Adipose tissue (tissue), 3 donors: ENCODE results near the gene YAP1. TPM values are rescaled to one million over a fixed set of nuclear protein-coding genes. Genes with fewer than 3 reads are reported as not detected.

Experiments
- H3K27ac ChIP-seq: one replicate; pipeline ENCODE4 v1.5.1; 2013; ENCODE audit warnings: low read depth, low read length
- WGBS, 3 donors: extraction: QIAGEN DNeasy Blood & Tissue Kit; methylation state at CpG; one replicate each; pipeline ENCODE4 v1.1.7; 2013; 5-methylcytosine and 5-hydroxymethylcytosine counted together
- polyA plus RNA-seq, 3 donors: library from polyadenylated mRNA; stranded (reverse); fragments of 200-250 nt; gene quantifications; one replicate each; pipeline ENCODE4 v1.2.3, GENCODE V29; 2013
- donor health status: healthy with polysubstance abuse.
- donor health status: Bipolar disorder and iron deficiency.
- donor health status: healthy.

The YAP1 gene
- polyA plus RNA-seq, 3 donors = 10.8 to 53.1 (median 36.2) TPM

DNA sequence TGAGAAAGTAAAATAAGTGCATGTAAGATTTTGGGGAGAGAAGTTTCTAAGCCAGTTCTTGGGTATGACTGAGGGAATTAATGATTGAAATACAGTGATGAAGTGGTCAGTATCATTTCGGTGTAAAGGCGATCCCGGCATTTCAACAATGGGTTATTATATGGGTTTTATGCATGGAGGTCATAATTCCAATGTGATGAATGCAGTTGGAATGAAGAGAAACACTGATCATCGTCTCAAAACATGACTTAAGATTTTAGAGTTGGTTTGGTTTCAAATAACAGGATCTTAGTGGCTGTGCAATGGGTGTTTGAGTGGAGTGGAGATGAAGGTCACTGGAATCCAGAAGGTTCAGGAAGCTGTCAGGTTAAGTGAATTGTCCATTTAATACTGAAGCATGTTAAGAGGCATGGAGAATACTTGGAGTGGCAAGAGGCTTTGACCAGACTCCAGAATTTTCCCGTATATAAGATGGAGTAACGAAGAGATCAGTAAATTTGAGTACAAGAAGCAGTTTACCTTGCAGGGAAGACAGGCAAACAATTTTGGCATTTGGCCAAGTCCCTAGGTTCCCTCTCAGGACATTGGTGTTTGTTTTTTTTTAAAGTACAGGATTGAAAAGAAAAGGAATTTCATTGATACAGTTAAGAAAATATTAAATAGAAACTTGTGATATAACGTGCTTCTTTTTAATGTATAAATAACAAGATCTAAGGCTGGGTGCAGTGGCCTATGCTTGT is 110.7 kb downstream of the YAP1 start:
- no peak overlapping the region for H3K27ac ChIP-seq
- WGBS, 3 donors = 90 to 95% (median 93%) methylated on average over 7 of the region's 7 CpGs

DNA sequence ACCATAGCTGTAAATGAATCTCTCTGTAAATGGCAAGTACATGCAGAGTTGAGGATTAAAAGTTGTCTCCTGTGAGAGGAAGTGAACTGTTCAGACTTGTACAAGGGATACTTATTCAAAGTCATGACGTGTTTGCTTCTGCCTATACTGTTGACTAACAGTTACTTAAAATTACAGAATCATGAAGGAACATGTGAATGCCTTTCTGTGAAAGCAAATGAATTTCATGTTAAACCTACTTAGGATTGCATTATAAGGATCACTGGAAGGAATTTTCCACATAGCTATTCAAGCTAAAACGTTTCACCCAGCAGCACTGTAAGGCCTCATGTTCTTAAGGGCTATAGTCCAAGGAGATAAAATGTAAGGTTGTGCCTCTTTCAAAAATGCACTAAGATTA is 113.6 kb downstream of the YAP1 start:
- 28 to 41% (median 32%) methylated on average over 2 of the region's 2 CpGs for WGBS, 3 donors

GRCh38 chr11:102225689-102226568 is 115.7 kb downstream of the YAP1 start:
- H3K27ac ChIP-seq = no peak overlapping the region
- WGBS, 3 donors = 82% methylated on average over 4 of the region's 4 CpGs

More for the DNA sequence above, 113.6 kb downstream of the YAP1 start:
- no peak overlapping the region for H3K27ac ChIP-seq

GRCh38 chr11:102226702-102227490 is 116.6 kb downstream of the YAP1 start:
- 72 to 83% (median 73%) methylated on average over 9 of the region's 9 CpGs for WGBS, 3 donors
- H3K27ac ChIP-seq = no peak overlapping the region

DNA sequence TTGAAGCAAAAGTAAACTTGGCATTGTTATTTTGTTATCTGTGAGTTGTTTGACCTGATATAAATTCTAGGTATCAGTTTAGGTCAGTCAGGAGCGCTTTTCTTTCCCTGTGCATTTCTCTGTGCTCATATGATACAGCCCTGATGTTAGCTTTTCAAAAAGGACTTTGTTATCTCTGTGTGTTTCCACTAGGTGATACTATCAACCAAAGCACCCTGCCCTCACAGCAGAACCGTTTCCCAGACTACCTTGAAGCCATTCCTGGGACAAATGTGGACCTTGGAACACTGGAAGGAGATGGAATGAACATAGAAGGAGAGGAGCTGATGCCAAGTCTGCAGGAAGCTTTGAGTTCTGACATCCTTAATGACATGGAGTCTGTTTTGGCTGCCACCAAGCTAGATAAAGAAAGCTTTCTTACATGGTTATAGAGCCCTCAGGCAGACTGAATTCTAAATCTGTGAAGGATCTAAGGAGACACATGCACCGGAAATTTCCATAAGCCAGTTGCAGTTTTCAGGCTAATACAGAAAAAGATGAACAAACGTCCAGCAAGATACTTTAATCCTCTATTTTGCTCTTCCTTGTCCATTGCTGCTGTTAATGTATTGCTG is 119.4 kb downstream of the YAP1 start:
- WGBS, 3 donors = 37 to 73% (median 66%) methylated on average over 4 of the region's 4 CpGs
- no peak overlapping the region for H3K27ac ChIP-seq

DNA sequence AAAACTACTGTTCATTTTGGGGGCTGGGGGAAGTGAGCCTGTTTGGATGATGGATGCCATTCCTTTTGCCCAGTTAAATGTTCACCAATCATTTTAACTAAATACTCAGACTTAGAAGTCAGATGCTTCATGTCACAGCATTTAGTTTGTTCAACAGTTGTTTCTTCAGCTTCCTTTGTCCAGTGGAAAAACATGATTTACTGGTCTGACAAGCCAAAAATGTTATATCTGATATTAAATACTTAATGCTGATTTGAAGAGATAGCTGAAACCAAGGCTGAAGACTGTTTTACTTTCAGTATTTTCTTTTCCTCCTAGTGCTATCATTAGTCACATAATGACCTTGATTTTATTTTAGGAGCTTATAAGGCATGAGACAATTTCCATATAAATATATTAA is 119.9 kb downstream of the YAP1 start:
- no peak overlapping the region for H3K27ac ChIP-seq

- H3K27ac ChIP-seq = no peak overlapping the region
- 86 to 96% (median 91%) methylated on average over 4 of the region's 4 CpGs for WGBS, 3 donors
Measured at GRCh38 chr11:102230911-102231310, 120.7 kb downstream of the YAP1 start.

GRCh38 chr11:102234779-102235439 is 124.7 kb downstream of the YAP1 start:
- H3K27ac ChIP-seq = no peak overlapping the region
- 52 to 69% (median 56%) methylated on average over 7 of the region's 7 CpGs for WGBS, 3 donors

DNA sequence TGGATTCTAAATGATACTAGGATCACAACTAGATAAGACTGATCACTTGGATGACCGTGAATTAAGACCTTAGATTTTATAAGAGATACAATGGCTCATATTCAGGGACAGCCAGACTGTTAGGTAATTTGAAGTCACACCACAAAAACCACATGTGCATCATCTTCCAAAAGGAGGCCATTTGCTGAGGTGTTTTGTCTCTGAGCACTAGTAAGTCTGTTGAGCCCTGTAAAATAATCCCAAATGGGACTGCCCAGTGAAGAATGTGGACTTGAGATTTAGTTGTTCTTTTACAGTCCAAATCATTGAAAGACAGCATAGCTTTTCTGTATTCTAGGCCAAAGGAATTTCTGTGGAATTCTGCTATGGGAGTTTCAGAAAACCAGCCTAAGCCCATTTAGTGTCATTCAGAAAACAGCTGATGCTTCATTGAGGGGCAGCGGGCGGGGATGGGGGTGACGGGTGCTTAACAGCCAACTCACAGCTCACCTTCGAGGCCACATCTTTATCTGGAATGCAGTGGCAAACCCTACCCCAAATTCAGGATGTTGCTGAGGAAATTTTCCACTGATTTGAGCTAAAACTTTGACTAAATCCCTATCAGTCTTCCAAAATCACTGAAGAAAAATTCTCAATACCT is 127.0 kb downstream of the YAP1 start:
- 83 to 85% (median 84%) methylated on average over 5 of the region's 5 CpGs for WGBS, 3 donors
- H3K27ac ChIP-seq = no peak overlapping the region

- no peak overlapping the region for H3K27ac ChIP-seq
Measured at GRCh38 chr11:102238391-102238821, 128.2 kb downstream of the YAP1 start.

GRCh38 chr11:102239448-102239847 is 129.2 kb downstream of the YAP1 start:
- H3K27ac ChIP-seq = no peak overlapping the region
- 89 to 93% (median 93%) methylated on average over 2 of the region's 2 CpGs for WGBS, 3 donors

- WGBS, 3 donors = 89 to 96% (median 90%) methylated on average over 6 of the region's 6 CpGs
- no peak overlapping the region for H3K27ac ChIP-seq
Measured at GRCh38 chr11:102239911-102240310, 129.7 kb downstream of the YAP1 start.

DNA sequence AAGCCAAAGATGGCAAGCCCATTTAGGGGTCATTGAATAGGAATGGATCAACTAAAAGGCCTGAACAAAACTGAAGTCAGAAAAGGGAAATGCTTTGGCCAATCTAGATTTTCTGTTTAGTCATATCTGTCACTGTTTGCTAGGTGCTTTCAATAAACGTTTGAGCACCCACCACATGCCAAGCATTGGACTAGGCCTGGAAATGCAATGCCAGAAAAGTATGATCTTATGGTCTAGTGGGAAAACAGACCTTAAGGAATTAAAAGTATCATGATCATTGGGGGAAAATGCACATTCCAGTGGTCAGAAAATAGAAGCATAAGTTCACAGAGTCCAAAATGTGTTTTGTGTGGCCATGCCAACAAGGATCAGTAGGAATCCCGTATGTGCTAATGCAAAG is 130.3 kb downstream of the YAP1 start:
- 41 to 55% (median 50%) methylated on average over 2 of the region's 2 CpGs for WGBS, 3 donors
- H3K27ac ChIP-seq = no peak overlapping the region

DNA sequence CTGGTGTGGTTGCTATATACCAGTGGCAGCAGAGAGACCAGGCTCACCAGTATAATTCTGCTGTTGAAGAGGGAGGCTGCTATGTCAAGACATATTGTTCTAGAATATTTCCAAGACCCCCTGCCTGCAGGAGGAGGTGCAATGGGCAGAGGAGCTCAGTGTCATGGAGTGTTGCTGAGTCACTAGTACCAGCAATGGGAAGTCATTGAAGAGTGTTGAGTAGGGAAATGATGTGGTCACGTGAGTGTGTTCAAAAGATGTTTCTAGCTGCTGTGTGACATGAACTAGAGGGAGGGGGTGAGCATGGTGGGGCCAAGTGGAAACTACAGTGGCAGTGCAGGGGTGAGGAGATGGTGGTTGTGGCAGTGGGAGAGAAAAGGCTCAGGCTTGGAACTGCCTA is 130.8 kb downstream of the YAP1 start:
- WGBS, 3 donors = 40 to 65% (median 62%) methylated on average over 1 of the region's 1 CpG

DNA sequence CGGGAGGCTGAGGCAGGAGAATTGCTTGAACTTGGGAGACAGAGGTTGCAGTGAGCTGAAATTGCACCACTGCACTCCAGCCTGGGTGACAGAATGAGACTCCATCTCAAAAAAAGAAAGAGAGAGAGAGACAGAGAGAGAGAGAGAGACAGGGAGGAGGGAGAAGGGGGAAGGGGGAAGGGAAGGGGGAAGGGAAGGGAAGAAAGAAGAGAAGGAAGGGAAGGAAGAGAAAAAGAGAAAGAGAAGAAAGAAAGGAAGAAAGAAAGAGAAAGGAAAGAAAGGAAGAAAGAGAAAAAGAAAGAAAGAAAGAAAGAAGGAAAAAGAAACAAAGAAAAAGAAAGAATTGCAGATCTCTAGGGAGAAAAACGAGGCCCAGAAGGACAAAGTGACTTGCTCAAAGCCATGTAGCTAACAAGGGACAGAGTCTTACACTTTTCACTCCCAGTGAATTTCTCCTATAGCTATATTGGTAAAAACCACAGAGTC is 133.2 kb downstream of the YAP1 start:
- no peak overlapping the region for H3K27ac ChIP-seq
- WGBS, 3 donors = 81 to 86% (median 83%) methylated on average over 2 of the region's 2 CpGs

More for the DNA sequence above, 130.8 kb downstream of the YAP1 start:
- no peak overlapping the region for H3K27ac ChIP-seq

- no peak overlapping the region for H3K27ac ChIP-seq
- WGBS, 3 donors = 69 to 71% (median 71%) methylated on average over 5 of the region's 5 CpGs
Measured at GRCh38 chr11:102244681-102245409, 134.6 kb downstream of the YAP1 start.

- 93 to 97% (median 95%) methylated on average over 2 of the region's 2 CpGs for WGBS, 3 donors
- no peak overlapping the region for H3K27ac ChIP-seq
Measured at GRCh38 chr11:102251423-102251822, 141.2 kb downstream of the YAP1 start.
